Esophagus muscularis mucosa (tissue), 4 donors: ENCODE measurements around the gene ATP10A. TPM values are rescaled to one million over a fixed set of nuclear protein-coding genes. Genes with fewer than 3 reads are reported as not detected.

Experiments used
- DNase-seq: peaks from one replicate; pipeline ENCODE4 v3.0.0-alpha.2; 2017; ENCODE audit errors: extremely low spot score
- H3K27ac ChIP-seq, 4 donors: fragments of 200-600 bp; sonication (generic); replicated peaks in 1 of 4; 1 replicate in 3 of 4; 2 replicates in 1 of 4; pipeline ENCODE4 v1.5.1; 2016 to 2019; ENCODE audit warnings: mild to moderate bottlenecking in 1 of 4
- H3K27me3 ChIP-seq, 4 donors: fragments of 200-600 bp; sonication (generic); one replicate each; pipeline versions ENCODE4 v1.5.1 to v1.6.0; 2016 to 2019
- H3K36me3 ChIP-seq, 4 donors: fragments of 200-600 bp; sonication (generic); one replicate each; pipeline ENCODE4 v1.5.1; 2016 to 2019
- H3K4me1 ChIP-seq, 4 donors: fragments of 200-600 bp; sonication (generic); one replicate each; pipeline ENCODE4 v1.5.1; 2016 to 2019
- H3K4me3 ChIP-seq, 4 donors: fragments of 200-600 bp; sonication (generic); 1 replicate in 2 of 4; 2 replicates in 2 of 4; pipeline ENCODE4 v1.5.1; 2016 to 2019; ENCODE audit warnings: mild to moderate bottlenecking in 4 of 4, moderate library complexity in 1 of 4
- H3K9me3 ChIP-seq, 4 donors: fragments of 200-600 bp; sonication (generic); 1 replicate in 3 of 4; 2 replicates in 1 of 4; pipeline ENCODE4 v1.5.1; 2016 to 2019
- EP300 ChIP-seq: sonication (generic); formaldehyde crosslinking; IDR thresholded peaks from one replicate; pipeline ENCODE4 v1.6.1; 2017; ENCODE audit warnings: antibody characterized with exemption
- POLR2A ChIP-seq: fragments of 450-650 bp; IDR thresholded peaks from one replicate; pipeline ENCODE4 v1.6.1; 2017; ENCODE audit warnings: antibody characterized with exemption, moderate library complexity, mild to moderate bottlenecking, low read depth
- POLR2AphosphoS5 ChIP-seq, 2 donors: sonication (generic); formaldehyde crosslinking; IDR thresholded peaks; one replicate each; pipeline ENCODE4 v1.6.1; 2017; ENCODE audit warnings: antibody characterized with exemption in 2 of 2
- WGBS: methylation state at CpG from one replicate; pipeline ENCODE4 v1.1.5; 2018; 5-methylcytosine and 5-hydroxymethylcytosine counted together
- intact Hi-C: fragments of 100-400 bp; cut with DNase I; formaldehyde crosslinking; loops from one replicate; pipeline ENCODE4 v1.15.1; 2023
- total RNA-seq, 4 donors: library from RNA; depleted of rRNA; stranded (reverse); fragments of >200 nt; gene quantifications; one replicate each; pipeline versions ENCODE4 v1.1.0 to v1.2.1, GENCODE V29; 2016
- TF ChIP-seq, protein P1 (sequence below), 3 experiments: fragments of 200-600 bp in 2 of 3; fragments of 450-650 bp in 1 of 3; sonication (generic) in 2 of 3; IDR thresholded peaks; one replicate each; pipeline ENCODE4 v1.5.1; 2017 to 2019; ENCODE audit warnings: antibody characterized with exemption in 3 of 3, mild to moderate bottlenecking in 2 of 3, moderate library complexity in 1 of 3

ATP10A gene
- total RNA-seq, 4 donors from 2014 or later, result 23.9 to 51.9 (median 32.6) TPM

DNA sequence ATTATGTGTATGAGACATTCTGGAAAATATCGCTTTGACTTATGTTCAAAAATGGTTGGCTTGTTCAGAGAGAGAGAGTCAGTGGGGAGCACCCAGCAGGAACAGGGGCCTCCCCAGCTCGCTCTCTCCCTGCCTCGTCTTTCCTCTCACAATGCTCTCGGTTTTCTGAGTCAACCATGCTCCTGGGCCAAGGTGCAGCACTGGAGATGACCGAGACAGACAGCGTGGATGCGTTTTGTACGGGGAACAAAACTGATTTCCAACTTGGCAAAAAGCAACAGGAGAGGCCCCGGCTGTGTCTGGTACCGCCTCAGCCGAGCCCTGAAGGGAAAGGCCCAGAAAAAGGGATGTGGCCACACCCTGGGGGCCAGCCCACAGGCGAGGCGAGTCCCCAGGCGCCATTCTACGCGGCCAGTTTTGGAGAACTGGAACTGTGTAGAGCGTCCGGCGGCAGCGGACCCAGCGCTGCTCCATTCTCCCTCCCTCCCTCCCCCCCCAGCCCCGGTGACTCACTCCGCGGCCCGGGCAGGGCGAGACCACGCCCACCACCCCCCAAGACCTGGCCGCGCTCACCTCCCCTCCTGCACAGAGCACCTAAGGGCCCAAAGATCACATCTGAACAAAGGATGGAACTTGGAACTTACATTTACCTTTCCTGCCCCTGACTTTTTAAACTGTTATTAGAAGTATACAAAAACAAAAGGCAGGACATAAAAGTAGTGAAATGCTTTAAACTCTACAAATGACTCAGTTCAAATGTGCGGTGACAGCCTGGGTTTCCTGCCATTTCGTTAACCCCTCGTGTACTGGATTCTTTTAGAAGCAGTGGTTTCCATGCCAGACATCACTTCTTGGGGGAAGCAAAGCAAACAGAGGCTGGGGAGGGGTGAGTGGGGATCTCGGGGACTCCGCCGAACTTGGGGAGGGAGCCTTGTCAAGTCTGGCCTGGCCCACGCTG, 12.7 kb downstream of the ATP10A start:
- peaks cover 20 to 83% (median 79%) of the 10 kb centered on the region in 4 donors for H3K4me1 ChIP-seq
- WGBS, result 9% methylated on average over 34 of the region's 36 CpGs
- no peaks in the 10 kb centered on the region for H3K36me3 ChIP-seq
- intact Hi-C loops, result no loop called here
- peak; percentile 96 for DNase-seq
- no peaks in the 10 kb centered on the region for H3K9me3 ChIP-seq
- peak overlapping the region; percentile 49 to 61 (median 52) for H3K4me3 ChIP-seq
- TF ChIP-seq, protein P1, sequence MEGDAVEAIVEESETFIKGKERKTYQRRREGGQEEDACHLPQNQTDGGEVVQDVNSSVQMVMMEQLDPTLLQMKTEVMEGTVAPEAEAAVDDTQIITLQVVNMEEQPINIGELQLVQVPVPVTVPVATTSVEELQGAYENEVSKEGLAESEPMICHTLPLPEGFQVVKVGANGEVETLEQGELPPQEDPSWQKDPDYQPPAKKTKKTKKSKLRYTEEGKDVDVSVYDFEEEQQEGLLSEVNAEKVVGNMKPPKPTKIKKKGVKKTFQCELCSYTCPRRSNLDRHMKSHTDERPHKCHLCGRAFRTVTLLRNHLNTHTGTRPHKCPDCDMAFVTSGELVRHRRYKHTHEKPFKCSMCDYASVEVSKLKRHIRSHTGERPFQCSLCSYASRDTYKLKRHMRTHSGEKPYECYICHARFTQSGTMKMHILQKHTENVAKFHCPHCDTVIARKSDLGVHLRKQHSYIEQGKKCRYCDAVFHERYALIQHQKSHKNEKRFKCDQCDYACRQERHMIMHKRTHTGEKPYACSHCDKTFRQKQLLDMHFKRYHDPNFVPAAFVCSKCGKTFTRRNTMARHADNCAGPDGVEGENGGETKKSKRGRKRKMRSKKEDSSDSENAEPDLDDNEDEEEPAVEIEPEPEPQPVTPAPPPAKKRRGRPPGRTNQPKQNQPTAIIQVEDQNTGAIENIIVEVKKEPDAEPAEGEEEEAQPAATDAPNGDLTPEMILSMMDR (IDR thresholded peaks at IDR 0.05), result no peak
- TF ChIP-seq POLR2AphosphoS5 (IDR thresholded peaks at IDR 0.05), result peak; percentile 73 to 85
- no peak for TF ChIP-seq EP300
- peak; percentile 20 for TF ChIP-seq POLR2A
- peak overlapping the region; percentile 90 to 94 (median 92) for H3K27ac ChIP-seq
- no peaks in the 10 kb centered on the region for H3K27me3 ChIP-seq

DNA sequence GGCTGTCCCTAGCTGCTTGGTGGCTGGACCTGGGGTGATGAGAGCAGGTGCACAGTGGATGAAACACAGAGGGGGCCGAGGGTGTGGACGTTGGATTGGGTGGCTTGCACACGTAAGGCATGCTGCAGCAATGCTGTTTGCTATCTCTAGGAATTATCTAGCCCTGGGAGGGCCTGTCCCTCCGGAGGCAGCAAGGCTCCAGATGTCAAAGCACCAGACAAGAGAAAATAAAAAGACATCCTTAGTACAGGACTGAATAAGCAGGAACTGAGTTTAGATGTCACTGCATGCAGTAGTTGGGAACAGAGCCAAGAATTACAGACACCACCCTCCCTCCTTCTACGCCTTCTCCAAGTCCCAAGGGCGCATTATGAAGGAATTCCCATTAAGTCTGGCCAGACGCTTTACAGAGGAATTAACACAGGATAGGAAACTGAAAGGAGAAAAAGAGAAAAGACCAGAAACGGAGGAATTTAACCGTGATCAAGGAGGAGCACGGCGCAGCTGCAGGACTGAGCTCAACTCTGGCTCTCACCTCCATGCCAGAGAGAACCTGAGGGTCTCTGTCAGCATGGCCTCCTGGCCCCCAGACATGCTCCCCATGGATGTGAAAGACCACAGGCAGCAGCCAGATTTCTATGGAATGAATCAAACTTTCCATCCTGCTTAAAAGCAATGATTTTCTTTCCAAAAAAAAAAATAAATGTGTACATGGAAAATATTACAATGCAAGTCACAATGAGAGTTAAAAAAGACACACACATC, 13.8 kb downstream of the ATP10A start:
- TF ChIP-seq POLR2A, result no peak
- TF ChIP-seq POLR2AphosphoS5 (IDR thresholded peaks at IDR 0.05), result peak; percentile 21 to 52
- TF ChIP-seq, protein P1 (IDR thresholded peaks at IDR 0.05), result no peak
- Histone ChIP-seq H3K36me3 (no peaks in the 10 kb centered on the region), H3K4me1 (peaks cover 22 to 94% (median 90%) of the 10 kb centered on the region in 4 donors), H3K27me3 (no peaks in the 10 kb centered on the region), H3K4me3 (peak overlapping the region; percentile 49 to 61 (median 52)), H3K27ac (peak overlapping the region; percentile 90 to 94 (median 92)), H3K9me3 (no peaks in the 10 kb centered on the region)
- 15% methylated on average over 11 of the region's 11 CpGs for WGBS
- intact Hi-C loops, result no loop called here
- no peak for DNase-seq

DNA sequence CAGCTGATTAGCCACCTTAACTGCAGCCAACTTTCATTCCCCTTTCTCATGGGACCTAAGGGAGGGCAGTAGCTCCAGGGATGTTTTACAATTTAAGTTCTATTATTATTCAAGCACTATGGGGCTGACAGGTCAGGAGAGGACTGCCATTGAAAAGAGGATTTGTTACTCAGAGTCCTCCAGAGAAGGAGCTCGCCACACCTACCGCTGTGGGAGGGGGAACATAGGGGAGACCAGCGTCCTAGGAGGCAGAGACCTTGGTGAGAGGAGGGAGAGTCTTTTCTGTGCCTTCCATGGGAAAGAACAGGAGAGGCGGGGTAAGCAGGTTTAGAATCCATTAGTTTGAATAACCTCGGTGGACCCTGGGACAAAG, 14.4 kb downstream of the ATP10A start:
- Histone ChIP-seq H3K4me3 (peak overlapping the region in 3 of 4 donors; percentile 51 to 61 (median 54)), H3K27me3 (no peaks in the 10 kb centered on the region), H3K36me3 (no peaks in the 10 kb centered on the region), H3K27ac (peak overlapping the region; percentile 90 to 94 (median 92)), H3K9me3 (no peaks in the 10 kb centered on the region), H3K4me1 (peaks cover 22 to 100% (median 96%) of the 10 kb centered on the region in 4 donors)
- WGBS, result 65% methylated on average over 5 of the region's 5 CpGs
- intact Hi-C loops, result no loop called here
- no peak for DNase-seq
- TF ChIP-seq, protein P1 (IDR thresholded peaks at IDR 0.05), result no peak
- TF ChIP-seq EP300, result no peak
- no peak for TF ChIP-seq POLR2A
- no peak for TF ChIP-seq POLR2AphosphoS5 (IDR thresholded peaks at IDR 0.05)

DNA sequence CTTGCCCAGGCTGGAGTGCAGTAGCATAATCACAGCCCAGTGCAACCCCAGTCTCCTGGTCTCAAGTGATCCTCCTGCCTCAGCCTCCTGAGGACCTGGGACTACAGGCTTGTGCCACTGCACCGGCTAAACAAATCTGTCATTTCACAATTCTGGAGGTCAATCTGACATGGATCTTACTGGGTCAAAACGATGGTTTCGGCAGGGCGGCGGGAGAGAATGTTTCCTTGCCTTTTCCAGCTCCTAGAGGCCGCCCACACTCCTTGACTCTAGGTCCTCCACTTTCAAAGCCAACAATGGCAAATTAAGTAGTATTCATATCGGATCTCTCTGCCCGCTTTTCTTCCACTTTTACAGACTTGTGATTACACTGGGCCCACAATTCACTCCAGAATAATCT, 14.8 kb downstream of the ATP10A start:
- peak overlapping the region; percentile 90 to 94 (median 92) for H3K27ac ChIP-seq
- WGBS, result 91% methylated on average over 8 of the region's 8 CpGs
- intact Hi-C loops, result no loop called here

More for the DNA sequence above, 14.8 kb downstream of the ATP10A start:
- DNase-seq, result no peak
- peaks cover 22 to 100% (median 96%) of the 10 kb centered on the region in 4 donors for H3K4me1 ChIP-seq
- H3K9me3 ChIP-seq, result no peaks in the 10 kb centered on the region
- TF ChIP-seq, protein P1 (IDR thresholded peaks at IDR 0.05), result no peak
- no peak for TF ChIP-seq POLR2A
- no peak for TF ChIP-seq EP300
- TF ChIP-seq POLR2AphosphoS5 (IDR thresholded peaks at IDR 0.05), result no peak
- no peaks in the 10 kb centered on the region for H3K36me3 ChIP-seq
- H3K4me3 ChIP-seq, result no peak overlapping the region
- no peaks in the 10 kb centered on the region for H3K27me3 ChIP-seq
